Measurements from ENCODE around the gene IGFL2. TPM values are rescaled to one million over a fixed set of nuclear protein-coding genes. Genes with fewer than 3 reads are reported as not detected.

IGFL2 gene
- total and polyA plus RNA-seq, 10 of the 15 experiments (the other 5 are each of a cell fraction or from before 2014, with no cell fraction given) = 0.19 TPM; not detected in 9

DNA sequence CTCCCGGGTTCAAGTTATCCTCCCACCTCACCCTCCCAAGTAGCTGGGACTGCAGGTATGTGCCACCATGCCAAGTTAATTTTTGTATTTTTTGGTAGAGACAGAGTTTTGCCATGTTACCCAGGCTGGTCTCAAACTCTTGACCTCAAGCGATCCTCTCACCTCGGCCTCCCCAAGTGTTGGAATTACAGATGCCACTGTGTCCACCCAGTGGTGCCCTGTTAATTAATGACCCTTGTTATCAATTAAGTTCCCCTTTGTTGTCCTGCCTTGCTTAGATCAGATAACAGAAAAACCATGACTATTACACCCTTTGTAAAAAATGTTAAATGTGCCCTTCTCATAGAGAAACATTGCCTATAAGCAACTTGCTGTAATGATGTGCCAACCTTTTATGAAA is 47.1 kb downstream of the IGFL2 start:
- H3K27ac ChIP-seq (ENCODE audit: control insufficient read depth, insufficient read depth) = no peak overlapping the region
- 16% methylated on average over 3 of the region's 3 CpGs for WGBS (ENCODE audit: insufficient coverage, insufficient replicate concordance, low lambda C conversion rate, missing lambda C conversion rate)
- H3K4me1 ChIP-seq (ENCODE audit: control insufficient read depth, insufficient read depth, low read length) = no peaks in the 10 kb centered on the region
- TF ChIP-seq, protein P1, sequence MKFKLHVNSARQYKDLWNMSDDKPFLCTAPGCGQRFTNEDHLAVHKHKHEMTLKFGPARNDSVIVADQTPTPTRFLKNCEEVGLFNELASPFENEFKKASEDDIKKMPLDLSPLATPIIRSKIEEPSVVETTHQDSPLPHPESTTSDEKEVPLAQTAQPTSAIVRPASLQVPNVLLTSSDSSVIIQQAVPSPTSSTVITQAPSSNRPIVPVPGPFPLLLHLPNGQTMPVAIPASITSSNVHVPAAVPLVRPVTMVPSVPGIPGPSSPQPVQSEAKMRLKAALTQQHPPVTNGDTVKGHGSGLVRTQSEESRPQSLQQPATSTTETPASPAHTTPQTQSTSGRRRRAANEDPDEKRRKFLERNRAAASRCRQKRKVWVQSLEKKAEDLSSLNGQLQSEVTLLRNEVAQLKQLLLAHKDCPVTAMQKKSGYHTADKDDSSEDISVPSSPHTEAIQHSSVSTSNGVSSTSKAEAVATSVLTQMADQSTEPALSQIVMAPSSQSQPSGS (IDR thresholded peaks at IDR 0.05; ENCODE audit: low read length) = no peak
- TF ChIP-seq EZH2 (IDR thresholded peaks at IDR 0.05; ENCODE audit: borderline replicate concordance, control insufficient read depth, low read depth, low read length) = no peak
- no peak for TF ChIP-seq CBFB (IDR thresholded peaks at IDR 0.05; ENCODE audit: low read depth)
- TF ChIP-seq MTA3 (IDR thresholded peaks at IDR 0.05; ENCODE audit: borderline replicate concordance, low read length) = no peak
- TF ChIP-seq RAD21 (IDR thresholded peaks at IDR 0.05; ENCODE audit: insufficient read depth, low read depth, low read length) = no peak
- no peak for TF ChIP-seq PAX5 (IDR thresholded peaks at IDR 0.05; ENCODE audit: borderline replicate concordance, low read depth, low read length)
- no peak for TF ChIP-seq PBX3 (IDR thresholded peaks at IDR 0.05; ENCODE audit: insufficient replicate concordance, low read depth, low read length)
- TF ChIP-seq BHLHE40 (IDR thresholded peaks at IDR 0.05; ENCODE audit: borderline replicate concordance in 1 of 2, low read depth in 2 of 2, low read length in 1 of 2) = no peak
- TF ChIP-seq ATF3 (IDR thresholded peaks at IDR 0.05; ENCODE audit: borderline replicate concordance, extremely low read depth, low read depth, low read length) = no peak
- no peak for TF ChIP-seq FOXK2 (IDR thresholded peaks at IDR 0.05)
- TF ChIP-seq ZNF24 (IDR thresholded peaks at IDR 0.05) = no peak
- no peak for TF ChIP-seq TBL1XR1 (IDR thresholded peaks at IDR 0.05; ENCODE audit: low read depth, low read length)
- no peak for TF ChIP-seq TCF7 (IDR thresholded peaks at IDR 0.05; ENCODE audit: borderline replicate concordance)
- TF ChIP-seq HDAC6 (IDR thresholded peaks at IDR 0.05; ENCODE audit: unreplicated experiment) = no peak
- no peak for TF ChIP-seq NR2C1 (IDR thresholded peaks at IDR 0.05)
- TF ChIP-seq, protein P2, sequence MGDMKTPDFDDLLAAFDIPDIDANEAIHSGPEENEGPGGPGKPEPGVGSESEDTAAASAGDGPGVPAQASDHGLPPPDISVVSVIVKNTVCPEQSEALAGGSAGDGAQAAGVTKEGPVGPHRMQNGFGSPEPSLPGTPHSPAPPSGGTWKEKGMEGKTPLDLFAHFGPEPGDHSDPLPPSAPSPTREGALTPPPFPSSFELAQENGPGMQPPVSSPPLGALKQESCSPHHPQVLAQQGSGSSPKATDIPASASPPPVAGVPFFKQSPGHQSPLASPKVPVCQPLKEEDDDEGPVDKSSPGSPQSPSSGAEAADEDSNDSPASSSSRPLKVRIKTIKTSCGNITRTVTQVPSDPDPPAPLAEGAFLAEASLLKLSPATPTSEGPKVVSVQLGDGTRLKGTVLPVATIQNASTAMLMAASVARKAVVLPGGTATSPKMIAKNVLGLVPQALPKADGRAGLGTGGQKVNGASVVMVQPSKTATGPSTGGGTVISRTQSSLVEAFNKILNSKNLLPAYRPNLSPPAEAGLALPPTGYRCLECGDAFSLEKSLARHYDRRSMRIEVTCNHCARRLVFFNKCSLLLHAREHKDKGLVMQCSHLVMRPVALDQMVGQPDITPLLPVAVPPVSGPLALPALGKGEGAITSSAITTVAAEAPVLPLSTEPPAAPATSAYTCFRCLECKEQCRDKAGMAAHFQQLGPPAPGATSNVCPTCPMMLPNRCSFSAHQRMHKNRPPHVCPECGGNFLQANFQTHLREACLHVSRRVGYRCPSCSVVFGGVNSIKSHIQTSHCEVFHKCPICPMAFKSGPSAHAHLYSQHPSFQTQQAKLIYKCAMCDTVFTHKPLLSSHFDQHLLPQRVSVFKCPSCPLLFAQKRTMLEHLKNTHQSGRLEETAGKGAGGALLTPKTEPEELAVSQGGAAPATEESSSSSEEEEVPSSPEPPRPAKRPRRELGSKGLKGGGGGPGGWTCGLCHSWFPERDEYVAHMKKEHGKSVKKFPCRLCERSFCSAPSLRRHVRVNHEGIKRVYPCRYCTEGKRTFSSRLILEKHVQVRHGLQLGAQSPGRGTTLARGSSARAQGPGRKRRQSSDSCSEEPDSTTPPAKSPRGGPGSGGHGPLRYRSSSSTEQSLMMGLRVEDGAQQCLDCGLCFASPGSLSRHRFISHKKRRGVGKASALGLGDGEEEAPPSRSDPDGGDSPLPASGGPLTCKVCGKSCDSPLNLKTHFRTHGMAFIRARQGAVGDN (IDR thresholded peaks at IDR 0.05) = no peak
- CTCF ChIA-PET = no interaction called here
- H2AFZ ChIP-seq (ENCODE audit: control insufficient read depth, low read depth, low read length) = no peak overlapping the region
- no peak overlapping the region for H3K4me3 ChIP-seq
- peaks cover 2 to 4% of the 10 kb centered on the region in 2 experiments; a peak in 1 of 4 replicates for H3K27me3 ChIP-seq (replicated peaks in 1 of 2; ENCODE audit: control insufficient read depth in 2 of 2, insufficient read depth in 2 of 2, low read length in 1 of 2)
- no TSS peak for BruUV-seq (replicated peaks)
- intact Hi-C loops (cut with micrococcal nuclease; ENCODE audit: unreplicated experiment) (no loop called here), in situ Hi-C loops (cut with MboI) (no loop called here)
- H3K9ac ChIP-seq (ENCODE audit: control insufficient read depth, insufficient read depth, low read length) = no peak overlapping the region
- RAD21 ChIA-PET (ENCODE audit: unreplicated experiment) = no interaction called here
- H3K36me3 ChIP-seq (ENCODE audit: control insufficient read depth in 2 of 2, insufficient read depth in 2 of 2, low read length in 1 of 2) = no peaks in the 10 kb centered on the region
- no peak overlapping the region for H3K4me2 ChIP-seq (ENCODE audit: control insufficient read depth, insufficient read depth)
- SMC1A ChIA-PET (ENCODE audit: uncharacterized antibody, unreplicated experiment) = interaction anchor here (1.4 kb wide), 1 partner anchor 10 kb away, joined by 3 read pairs; no protein-coding TSS in a partner anchor
- no peaks in the 10 kb centered on the region for H3K9me3 ChIP-seq (replicated peaks; ENCODE audit: control insufficient read depth, insufficient read depth, low read length)
- ATAC-seq (no peak), DNase-seq (ENCODE audit: low read depth, low spot score) (no peak), FAIRE-seq (no peak)
- H4K20me1 ChIP-seq (ENCODE audit: control insufficient read depth, insufficient read depth) = no peaks in the 10 kb centered on the region
- POLR2A ChIA-PET = no interaction called here
- no peaks in the 10 kb centered on the region for H3K79me2 ChIP-seq (ENCODE audit: control insufficient read depth, insufficient read depth, low read length)
